ENCODE data around the gene GALNT2.

- TF ChIP-seq CTCF (IDR thresholded peaks at IDR 0.05) (no peak), ZFX (IDR thresholded peaks at IDR 0.05; ENCODE audit: borderline replicate concordance) (no peak)
These were observed 45.7 kb downstream of the GALNT2 start for GRCh38 chr1:230112782-230113181.
